ENCODE data around the gene AGTRAP.

The AGTRAP gene

DNA sequence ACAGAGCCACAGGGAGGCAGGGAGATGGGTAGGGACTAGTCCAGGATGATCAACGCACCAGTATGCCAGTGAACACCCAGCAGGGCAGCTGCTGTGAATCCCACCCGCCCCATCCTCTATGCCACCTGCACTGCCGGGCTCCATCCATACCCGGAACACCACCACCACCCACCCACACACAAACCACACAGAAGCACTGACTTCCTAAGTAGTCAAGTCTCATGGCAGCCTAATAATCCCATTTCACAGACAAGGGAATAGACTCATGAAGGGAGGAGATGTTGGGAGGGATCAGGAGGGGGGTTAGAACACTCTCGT lies 38.1 kb upstream of the AGTRAP start:
- Histone ChIP-seq H2AFZ (ENCODE audit: low read depth, low read length) (no peak overlapping the region), H3K4me1 (ENCODE audit: insufficient read depth, low read length) (no peaks in the 10 kb centered on the region), H3K4me2 (ENCODE audit: insufficient read depth, low read length) (no peak overlapping the region), H3K27me3 (ENCODE audit: insufficient read depth, low read length, poor library complexity) (peaks cover 5% of the 10 kb centered on the region), H3K9ac (ENCODE audit: low read depth, low read length) (no peak overlapping the region), H3K4me3 (ENCODE audit: low read depth in 1 of 2, low read length in 2 of 2) (no peak overlapping the region), H3K36me3 (ENCODE audit: insufficient read depth, low read length) (no peaks in the 10 kb centered on the region), H3K79me2 (ENCODE audit: insufficient read depth, low read length) (no peaks in the 10 kb centered on the region), H3K27ac (ENCODE audit: low read length) (no peak overlapping the region), H4K20me1 (ENCODE audit: insufficient read depth, low read length) (no peaks in the 10 kb centered on the region), H3K9me3 (ENCODE audit: insufficient read depth, low read length, severe bottlenecking) (no peaks in the 10 kb centered on the region)
- ATAC-seq (ENCODE audit: insufficient read depth, low read depth): peak; percentile 24; the same call in 1 of the 3 replicates
- TF ChIP-seq EZH2 (IDR thresholded peaks at IDR 0.05; ENCODE audit: borderline replicate concordance, low read depth, low read length, severe bottlenecking): no peak
- TF ChIP-seq, protein P1, sequence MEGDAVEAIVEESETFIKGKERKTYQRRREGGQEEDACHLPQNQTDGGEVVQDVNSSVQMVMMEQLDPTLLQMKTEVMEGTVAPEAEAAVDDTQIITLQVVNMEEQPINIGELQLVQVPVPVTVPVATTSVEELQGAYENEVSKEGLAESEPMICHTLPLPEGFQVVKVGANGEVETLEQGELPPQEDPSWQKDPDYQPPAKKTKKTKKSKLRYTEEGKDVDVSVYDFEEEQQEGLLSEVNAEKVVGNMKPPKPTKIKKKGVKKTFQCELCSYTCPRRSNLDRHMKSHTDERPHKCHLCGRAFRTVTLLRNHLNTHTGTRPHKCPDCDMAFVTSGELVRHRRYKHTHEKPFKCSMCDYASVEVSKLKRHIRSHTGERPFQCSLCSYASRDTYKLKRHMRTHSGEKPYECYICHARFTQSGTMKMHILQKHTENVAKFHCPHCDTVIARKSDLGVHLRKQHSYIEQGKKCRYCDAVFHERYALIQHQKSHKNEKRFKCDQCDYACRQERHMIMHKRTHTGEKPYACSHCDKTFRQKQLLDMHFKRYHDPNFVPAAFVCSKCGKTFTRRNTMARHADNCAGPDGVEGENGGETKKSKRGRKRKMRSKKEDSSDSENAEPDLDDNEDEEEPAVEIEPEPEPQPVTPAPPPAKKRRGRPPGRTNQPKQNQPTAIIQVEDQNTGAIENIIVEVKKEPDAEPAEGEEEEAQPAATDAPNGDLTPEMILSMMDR (IDR thresholded peaks at IDR 0.05; ENCODE audit: borderline replicate concordance, extremely low read depth, low read length, poor library complexity, severe bottlenecking): no peak
- DNase-seq: no peak

DNA sequence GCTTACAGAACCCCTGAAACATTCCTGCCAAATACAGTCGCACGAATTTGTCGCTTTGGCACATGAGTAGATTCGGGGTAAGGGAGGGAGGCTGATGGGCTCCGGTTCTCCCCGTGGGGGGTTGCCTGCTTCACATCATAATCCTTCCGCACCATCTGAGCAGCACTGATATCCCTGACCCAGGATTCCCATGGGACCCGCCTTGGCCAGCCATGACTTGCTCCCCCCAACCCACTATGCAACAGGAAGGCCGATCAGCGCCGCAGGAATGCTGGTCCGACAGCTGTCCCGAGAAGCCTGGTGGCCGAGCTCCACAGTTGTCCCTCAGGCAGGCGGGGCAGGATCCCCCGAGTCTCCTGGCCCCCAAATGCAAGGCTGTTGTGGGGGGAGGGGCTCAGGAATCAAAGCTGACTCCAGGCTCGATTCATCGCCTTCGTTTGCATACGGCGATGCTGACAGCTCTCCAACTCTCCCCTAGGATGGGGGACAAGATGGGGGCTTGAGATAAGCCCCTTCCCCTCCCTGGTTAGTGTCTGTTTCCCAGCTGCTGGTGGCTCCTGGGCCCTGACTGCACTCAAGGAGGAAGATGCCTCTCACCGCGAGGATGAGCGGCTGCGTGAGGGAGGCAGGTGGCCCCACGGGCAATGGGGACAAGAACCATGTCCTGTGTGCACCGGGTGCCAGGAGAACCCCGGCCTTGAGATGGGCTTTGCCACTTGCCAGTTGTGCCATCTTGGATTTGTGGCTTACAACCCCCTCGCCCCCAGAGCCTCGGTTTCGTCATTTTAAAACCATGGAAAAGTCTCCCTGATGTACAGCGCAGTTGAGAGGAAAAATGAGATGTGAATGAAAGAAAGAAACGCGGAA lies 35.1 kb upstream of the AGTRAP start:
- Histone ChIP-seq H4K20me1 (ENCODE audit: insufficient read depth, low read length) (peaks cover 3% of the 10 kb centered on the region; the same call in 1 of the 2 replicates), H3K9me3 (ENCODE audit: insufficient read depth, low read length, severe bottlenecking) (no peaks in the 10 kb centered on the region), H3K9ac (ENCODE audit: low read depth, low read length) (no peak overlapping the region), H3K27ac (ENCODE audit: low read length) (no peak overlapping the region), H3K4me1 (ENCODE audit: insufficient read depth, low read length) (no peaks in the 10 kb centered on the region), H3K27me3 (ENCODE audit: insufficient read depth, low read length, poor library complexity) (no peaks in the 10 kb centered on the region), H3K4me2 (ENCODE audit: insufficient read depth, low read length) (no peak overlapping the region), H3K4me3 (ENCODE audit: low read depth in 1 of 2, low read length in 2 of 2) (no peak overlapping the region), H3K36me3 (ENCODE audit: insufficient read depth, low read length) (no peaks in the 10 kb centered on the region), H3K79me2 (ENCODE audit: insufficient read depth, low read length) (no peaks in the 10 kb centered on the region), H2AFZ (ENCODE audit: low read depth, low read length) (no peak overlapping the region)
- DNase-seq: no peak
- TF ChIP-seq, protein P1 (IDR thresholded peaks at IDR 0.05; ENCODE audit: borderline replicate concordance, extremely low read depth, low read length, poor library complexity, severe bottlenecking): no peak
- no peak for TF ChIP-seq EZH2 (IDR thresholded peaks at IDR 0.05; ENCODE audit: borderline replicate concordance, low read depth, low read length, severe bottlenecking)
- ATAC-seq (ENCODE audit: insufficient read depth, low read depth): no peak

DNA sequence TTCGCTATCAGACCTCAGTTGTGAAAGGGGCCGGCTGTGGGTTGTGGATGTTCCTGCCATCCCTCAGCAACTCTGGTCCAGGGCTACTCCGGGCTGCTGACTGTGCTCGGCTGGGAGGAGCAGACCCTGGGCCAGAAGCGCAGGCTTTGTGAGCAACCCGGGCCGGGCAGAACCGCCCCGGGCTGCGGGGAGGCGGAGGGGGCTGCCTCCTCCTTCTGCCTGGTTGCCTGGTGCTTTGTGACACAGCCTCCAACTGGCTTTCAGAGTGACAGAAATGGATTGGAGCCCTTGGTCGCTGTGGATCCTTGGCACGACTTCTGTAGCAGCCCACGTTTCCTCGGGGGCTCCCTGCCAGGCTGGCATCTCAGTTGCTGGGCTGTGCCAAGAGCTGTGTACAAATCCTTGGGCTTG lies 34.4 kb upstream of the AGTRAP start:
- H3K9me3 ChIP-seq (ENCODE audit: insufficient read depth, low read length, severe bottlenecking): no peaks in the 10 kb centered on the region
- peaks cover 3% of the 10 kb centered on the region for H4K20me1 ChIP-seq (ENCODE audit: insufficient read depth, low read length)
- no peaks in the 10 kb centered on the region for H3K27me3 ChIP-seq (ENCODE audit: insufficient read depth, low read length, poor library complexity)
- no peaks in the 10 kb centered on the region for H3K4me1 ChIP-seq (ENCODE audit: insufficient read depth, low read length)
- TF ChIP-seq, protein P1 (IDR thresholded peaks at IDR 0.05; ENCODE audit: borderline replicate concordance, extremely low read depth, low read length, poor library complexity, severe bottlenecking): no peak
- TF ChIP-seq EZH2 (IDR thresholded peaks at IDR 0.05; ENCODE audit: borderline replicate concordance, low read depth, low read length, severe bottlenecking): no peak
- no peak overlapping the region for H3K27ac ChIP-seq (ENCODE audit: low read length)
- no peak overlapping the region for H3K4me2 ChIP-seq (ENCODE audit: insufficient read depth, low read length)
- H3K9ac ChIP-seq (ENCODE audit: low read depth, low read length): no peak overlapping the region
- DNase-seq (no peak), ATAC-seq (ENCODE audit: insufficient read depth, low read depth) (no peak)
- no peak overlapping the region for H3K4me3 ChIP-seq (ENCODE audit: low read depth in 1 of 2, low read length in 2 of 2)
- no peaks in the 10 kb centered on the region for H3K36me3 ChIP-seq (ENCODE audit: insufficient read depth, low read length)
- H3K79me2 ChIP-seq (ENCODE audit: insufficient read depth, low read length): no peaks in the 10 kb centered on the region
- H2AFZ ChIP-seq (ENCODE audit: low read depth, low read length): no peak overlapping the region

Measured in DND-41 (cell line).